GM12864 (cell line): ENCODE measurements around the gene PLAC1.

Experiments
- DNase-seq: peaks from one replicate; pipeline ENCODE4 v3.0.0-alpha.2; 2011; ENCODE audit warnings: low read depth
- H3K4me3 ChIP-seq: 2 replicates; pipeline ENCODE4 v1.5.1; 2011; ENCODE audit warnings: mild to moderate bottlenecking, low read depth, low read length, control low read depth
- CTCF ChIP-seq: IDR thresholded peaks from 2 replicates; pipeline ENCODE4 v1.5.1; 2011; ENCODE audit warnings: low read depth, mild to moderate bottlenecking, moderate library complexity, low read length, control low read depth, inconsistent platforms; ENCODE audit errors: missing control alignments

Gene PLAC1

GRCh38 chrX:134633832-134634231, 24.4 kb downstream of the PLAC1 start:
- DNase-seq = no peak
- H3K4me3 ChIP-seq = no peak overlapping the region
- TF ChIP-seq CTCF = no peak

- TF ChIP-seq CTCF = no peak
- DNase-seq = no peak
- H3K4me3 ChIP-seq = no peak overlapping the region
These were observed 24.9 kb downstream of the PLAC1 start for GRCh38 chrX:134633394-134633793.

- no peak for DNase-seq
- TF ChIP-seq CTCF = no peak
- H3K4me3 ChIP-seq = no peak overlapping the region
These were observed 25.9 kb downstream of the PLAC1 start for GRCh38 chrX:134632355-134632754.

- no peak for DNase-seq
- no peak for TF ChIP-seq CTCF
- no peak overlapping the region for H3K4me3 ChIP-seq
These were observed 26.6 kb downstream of the PLAC1 start for GRCh38 chrX:134631426-134632346.

GRCh38 chrX:134628663-134629062, 29.6 kb downstream of the PLAC1 start:
- H3K4me3 ChIP-seq = no peak overlapping the region
- DNase-seq = no peak
- TF ChIP-seq CTCF = no peak

- no peak overlapping the region for H3K4me3 ChIP-seq
- no peak for TF ChIP-seq CTCF
- DNase-seq = no peak
These were observed 31.8 kb downstream of the PLAC1 start for GRCh38 chrX:134626434-134626833.

GRCh38 chrX:134625315-134625718, 33.0 kb downstream of the PLAC1 start:
- H3K4me3 ChIP-seq = no peak overlapping the region
- no peak for DNase-seq
- TF ChIP-seq CTCF = no peak
